Astrocyte of the cerebellum (primary cell): ENCODE results near the gene NLGN1.

Experiments
- DNase-seq: peaks from one replicate; pipeline ENCODE4 v3.0.0-alpha.2; 2011; ENCODE audit warnings: low read depth
- H3K4me3 ChIP-seq: 2 replicates; pipeline ENCODE4 v1.5.1; 2011; ENCODE audit warnings: mild to moderate bottlenecking, low read depth, low read length, moderate library complexity
- in situ Hi-C: cut with HindIII; loops from 2 replicates; pipeline ENCODE4 v1.10.0; 2017; ENCODE audit warnings: low sequenced_read_pairs
- TF ChIP-seq, protein P1 (sequence below): IDR thresholded peaks from 2 replicates; pipeline ENCODE4 v1.5.1; 2012; ENCODE audit warnings: low read length, low read depth, moderate library complexity, mild to moderate bottlenecking; ENCODE audit errors: missing control alignments

Gene NLGN1

DNA sequence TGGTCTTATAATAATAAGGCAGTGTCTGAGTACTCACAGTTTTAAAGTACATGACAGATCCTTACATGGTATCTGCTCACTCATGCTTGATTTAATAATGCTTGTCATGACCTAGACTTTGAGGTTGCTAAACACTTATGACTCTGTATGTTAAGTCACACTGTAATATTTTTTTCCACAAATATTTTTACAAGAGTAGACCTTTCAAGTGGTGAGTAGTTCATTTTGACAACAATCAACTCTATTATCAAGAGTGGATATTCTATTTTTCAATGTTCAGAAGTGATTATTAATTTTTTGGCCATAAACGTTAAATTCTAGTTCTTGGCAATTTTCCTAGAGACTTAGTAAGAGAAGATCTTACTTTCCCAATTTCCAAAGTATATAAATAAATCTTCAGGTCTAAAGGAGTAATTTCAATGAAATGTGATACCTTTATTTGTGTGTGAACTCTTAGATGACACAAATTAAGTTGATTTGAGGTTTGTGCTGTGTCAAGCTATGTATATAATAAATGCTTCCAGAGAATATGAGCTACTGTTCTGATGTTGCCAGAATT is 104.5 kb downstream of the NLGN1 start:
- TF ChIP-seq, protein P1, sequence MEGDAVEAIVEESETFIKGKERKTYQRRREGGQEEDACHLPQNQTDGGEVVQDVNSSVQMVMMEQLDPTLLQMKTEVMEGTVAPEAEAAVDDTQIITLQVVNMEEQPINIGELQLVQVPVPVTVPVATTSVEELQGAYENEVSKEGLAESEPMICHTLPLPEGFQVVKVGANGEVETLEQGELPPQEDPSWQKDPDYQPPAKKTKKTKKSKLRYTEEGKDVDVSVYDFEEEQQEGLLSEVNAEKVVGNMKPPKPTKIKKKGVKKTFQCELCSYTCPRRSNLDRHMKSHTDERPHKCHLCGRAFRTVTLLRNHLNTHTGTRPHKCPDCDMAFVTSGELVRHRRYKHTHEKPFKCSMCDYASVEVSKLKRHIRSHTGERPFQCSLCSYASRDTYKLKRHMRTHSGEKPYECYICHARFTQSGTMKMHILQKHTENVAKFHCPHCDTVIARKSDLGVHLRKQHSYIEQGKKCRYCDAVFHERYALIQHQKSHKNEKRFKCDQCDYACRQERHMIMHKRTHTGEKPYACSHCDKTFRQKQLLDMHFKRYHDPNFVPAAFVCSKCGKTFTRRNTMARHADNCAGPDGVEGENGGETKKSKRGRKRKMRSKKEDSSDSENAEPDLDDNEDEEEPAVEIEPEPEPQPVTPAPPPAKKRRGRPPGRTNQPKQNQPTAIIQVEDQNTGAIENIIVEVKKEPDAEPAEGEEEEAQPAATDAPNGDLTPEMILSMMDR, result no peak
- DNase-seq, result peak; percentile 3
- H3K4me3 ChIP-seq, result no peak overlapping the region
- in situ Hi-C loops, result no loop called here

DNA sequence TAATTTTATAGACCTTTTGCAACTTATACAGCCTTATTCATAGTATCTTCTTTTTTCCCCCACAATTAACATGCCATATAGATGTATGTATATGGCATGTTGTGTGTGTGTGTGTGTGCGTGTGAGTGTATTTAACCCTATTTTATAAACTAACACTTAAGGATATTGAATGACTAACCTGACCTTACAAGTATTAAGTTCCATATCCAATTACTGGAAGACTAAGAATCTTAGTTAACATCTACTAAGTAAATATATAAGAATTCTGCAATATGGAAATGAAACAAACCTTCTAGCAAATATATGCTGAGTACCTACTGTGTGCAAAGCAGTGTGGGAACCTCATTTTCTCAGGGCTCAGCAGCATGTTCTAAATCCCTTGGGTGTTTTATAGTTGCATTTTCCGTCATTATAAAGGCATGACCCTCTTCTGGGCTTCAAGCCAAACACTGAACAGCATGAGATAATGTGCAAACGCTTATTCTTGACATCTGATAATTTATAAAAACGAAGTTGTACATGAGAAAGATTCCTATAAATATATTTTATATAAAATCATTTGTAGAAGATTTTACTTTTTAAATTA is 105.5 kb downstream of the NLGN1 start:
- H3K4me3 ChIP-seq, result no peak overlapping the region
- DNase-seq, result peak; percentile 76
- in situ Hi-C loops, result no loop called here
- TF ChIP-seq, protein P1, result no peak

DNA sequence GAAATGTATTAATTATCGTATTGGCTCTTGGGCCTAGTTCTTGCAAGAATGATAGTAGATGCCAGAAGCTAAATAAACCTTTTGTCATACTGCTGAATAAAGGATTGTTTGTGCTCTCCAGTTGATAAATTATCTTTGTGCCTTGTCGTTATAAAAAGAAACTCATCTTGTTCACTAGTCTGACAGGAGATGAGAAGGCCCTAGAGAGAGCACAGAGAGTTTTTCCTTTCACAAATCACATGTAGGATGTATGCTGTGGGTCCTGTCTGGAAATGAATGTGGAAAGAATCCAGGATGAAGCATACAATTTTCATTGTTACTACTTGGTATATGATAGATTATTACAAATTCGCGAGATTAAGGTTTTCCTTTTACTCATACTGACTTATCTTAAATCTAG is 113.0 kb downstream of the NLGN1 start:
- no peak for DNase-seq
- H3K4me3 ChIP-seq, result no peak overlapping the region
- in situ Hi-C loops, result no loop called here
- TF ChIP-seq, protein P1, result no peak

DNA sequence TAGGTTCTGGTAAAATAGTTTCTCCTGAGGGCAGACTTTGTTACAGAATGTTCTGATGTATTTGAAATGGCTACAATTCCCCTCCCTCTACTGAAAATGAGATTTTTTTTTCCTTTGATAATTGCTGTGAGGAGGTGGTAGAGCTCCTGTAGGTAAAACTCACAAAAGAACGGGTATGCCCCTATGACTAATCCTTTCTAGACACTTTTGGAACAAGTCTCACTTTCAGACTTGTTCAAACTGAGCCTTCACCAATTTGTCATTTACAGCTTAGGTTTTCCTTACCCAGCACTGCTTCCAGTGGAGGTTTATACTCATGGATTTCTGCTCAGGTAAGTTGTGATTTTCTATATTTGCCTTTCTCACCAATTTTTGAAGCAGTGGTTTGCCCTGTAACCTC is 115.6 kb downstream of the NLGN1 start:
- TF ChIP-seq, protein P1, result no peak
- no peak overlapping the region for H3K4me3 ChIP-seq
- no peak for DNase-seq
- in situ Hi-C loops, result no loop called here

DNA sequence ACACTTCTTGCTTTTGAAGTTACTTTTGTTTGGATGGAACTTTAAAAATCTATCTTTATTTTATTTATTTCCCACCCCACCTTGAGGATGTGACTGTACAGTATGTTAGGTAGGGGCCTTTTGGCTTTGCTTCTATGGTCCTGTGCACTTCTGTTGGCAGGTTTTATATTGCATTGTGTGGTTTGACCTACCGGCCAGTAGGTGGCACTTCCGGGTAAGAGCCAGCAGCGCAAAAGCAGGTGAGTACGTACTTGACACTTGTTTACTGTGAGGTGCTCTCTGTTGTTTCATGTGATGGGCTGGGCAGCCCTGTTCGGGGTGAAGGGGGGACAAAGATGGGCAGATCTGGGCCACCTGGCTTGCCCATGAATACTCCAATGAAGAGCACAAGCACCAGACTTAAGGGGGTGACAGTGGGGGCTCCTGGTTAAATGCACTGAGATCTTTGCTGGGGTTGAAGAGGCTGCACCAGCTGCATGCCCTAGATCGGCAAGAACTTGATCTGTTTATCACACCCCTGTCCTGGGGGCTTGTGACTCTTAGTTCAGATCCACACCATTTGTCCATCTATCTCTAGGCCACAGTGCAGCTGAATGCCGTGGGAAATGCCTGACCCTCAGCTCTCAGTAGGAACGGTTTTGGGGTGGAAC is 131.6 kb downstream of the NLGN1 start:
- no peak for DNase-seq
- TF ChIP-seq, protein P1, result peak; percentile 39
- in situ Hi-C loops, result no loop called here
- no peak overlapping the region for H3K4me3 ChIP-seq

DNA sequence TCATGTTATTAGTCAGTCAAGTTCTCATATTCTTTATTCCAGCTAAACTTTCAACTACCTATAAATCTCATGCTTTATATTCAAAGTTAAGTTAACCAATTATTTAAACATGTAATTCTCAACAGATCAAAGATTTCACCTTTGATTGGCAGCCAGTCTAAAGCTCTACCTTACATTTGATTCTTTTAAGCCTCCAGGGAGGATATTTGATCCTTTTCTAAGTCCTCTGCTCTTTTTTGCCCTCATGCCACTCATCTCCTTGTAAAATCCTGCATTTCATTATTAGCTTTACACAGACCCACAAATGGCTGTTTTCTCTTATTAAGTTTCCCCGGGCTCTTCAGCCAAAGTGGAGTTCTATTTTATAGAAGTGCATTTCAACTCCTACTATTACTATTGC is 134.1 kb downstream of the NLGN1 start:
- H3K4me3 ChIP-seq, result no peak overlapping the region
- in situ Hi-C loops, result no loop called here
- TF ChIP-seq, protein P1, result no peak
- DNase-seq, result no peak
